Endodermal cell (in vitro differentiated cells): ENCODE data around the gene AHDC1. TPM values are rescaled to one million over a fixed set of nuclear protein-coding genes. Genes with fewer than 3 reads are reported as not detected.

Experiments used
- DNase-seq: peaks from one replicate; pipeline ENCODE4 v3.0.0-alpha.2; 2017
- H3K27ac ChIP-seq: 2 replicates; pipeline ENCODE4 v1.5.1; 2013; ENCODE audit warnings: mild to moderate bottlenecking, low read depth, low read length, moderate library complexity
- H3K27me3 ChIP-seq: 2 replicates; pipeline ENCODE4 v1.6.1; 2013; ENCODE audit warnings: mild to moderate bottlenecking, low read length, moderate library complexity; ENCODE audit not compliant: insufficient read depth, control insufficient read depth, poor library complexity, severe bottlenecking
- H3K36me3 ChIP-seq: 2 replicates; pipeline ENCODE4 v1.7.0; 2013; ENCODE audit warnings: mild to moderate bottlenecking, low read length, moderate library complexity; ENCODE audit not compliant: control insufficient read depth, insufficient read depth
- H3K4me1 ChIP-seq: one replicate; pipeline ENCODE4 v1.7.0; 2013; ENCODE audit warnings: low read length; ENCODE audit not compliant: control insufficient read depth, insufficient read depth
- H3K4me3 ChIP-seq: 2 replicates; pipeline ENCODE4 v1.5.1; 2013; ENCODE audit warnings: mild to moderate bottlenecking, low read length, moderate library complexity
- H3K9ac ChIP-seq: 2 replicates; pipeline ENCODE4 v1.6.1; 2013; ENCODE audit warnings: mild to moderate bottlenecking, low read length, moderate library complexity; ENCODE audit not compliant: poor library complexity, severe bottlenecking; ENCODE audit errors: extremely low read depth
- H3K9me3 ChIP-seq: 2 replicates; pipeline ENCODE4 v1.6.1; 2013; ENCODE audit warnings: mild to moderate bottlenecking, low read length, moderate library complexity; ENCODE audit not compliant: control insufficient read depth
- H3K27ac Mint-ChIP-seq: 2 replicates; pipeline ENCODE4 v1.8.0; 2020; ENCODE audit warnings: mixed read lengths
- H3K27me3 Mint-ChIP-seq: 2 replicates; pipeline ENCODE4 v1.8.0; 2021; ENCODE audit warnings: mild to moderate bottlenecking, mixed read lengths; ENCODE audit not compliant: insufficient read depth
- H3K36me3 Mint-ChIP-seq: 2 replicates; pipeline ENCODE4 v1.8.0; 2020; ENCODE audit warnings: low read depth, mixed read lengths
- H3K4me1 Mint-ChIP-seq: 2 replicates; pipeline ENCODE4 v1.8.0; 2020; ENCODE audit warnings: mixed read lengths
- H3K4me3 Mint-ChIP-seq: 2 replicates; pipeline ENCODE4 v1.8.0; 2020; ENCODE audit warnings: mild to moderate bottlenecking, moderate library complexity, mixed read lengths
- H3K9me3 Mint-ChIP-seq: 2 replicates; pipeline ENCODE4 v1.8.0; 2020; ENCODE audit warnings: mild to moderate bottlenecking, mixed read lengths
- CTCF ChIP-seq: fragments of 200-600 bp; sonication (generic); conservative IDR thresholded peaks from 2 replicates; pipeline ENCODE4 v1.5.0; 2021; ENCODE audit warnings: antibody characterized with exemption, mild to moderate bottlenecking
- WGBS, 2 experiments: methylation state at CpG; one replicate each; pipeline versions ENCODE4 v1.1.5 to v1.1.7; 2013; ENCODE audit warnings: missing lambda C conversion rate in 2 of 2, mixed read lengths in 1 of 2; ENCODE audit not compliant: insufficient coverage in 1 of 2, insufficient read length in 1 of 2; 5-methylcytosine and 5-hydroxymethylcytosine counted together
- total RNA-seq, 2 donors: library from RNA; stranded (reverse); fragmentation: NEBNext Ultra II Directional in 1 of 2; extraction: Animal tissue kit (Norgen Biotek cat#: 25700) in 1 of 2; gene quantifications; 2 replicates in 1 of 2; 3 replicates in 1 of 2; pipeline ENCODE4 v1.2.1, GENCODE V29; 2021

AHDC1 gene
- total RNA-seq, 2 donors from 2014 or later: 39.3 to 41.2 TPM

DNA sequence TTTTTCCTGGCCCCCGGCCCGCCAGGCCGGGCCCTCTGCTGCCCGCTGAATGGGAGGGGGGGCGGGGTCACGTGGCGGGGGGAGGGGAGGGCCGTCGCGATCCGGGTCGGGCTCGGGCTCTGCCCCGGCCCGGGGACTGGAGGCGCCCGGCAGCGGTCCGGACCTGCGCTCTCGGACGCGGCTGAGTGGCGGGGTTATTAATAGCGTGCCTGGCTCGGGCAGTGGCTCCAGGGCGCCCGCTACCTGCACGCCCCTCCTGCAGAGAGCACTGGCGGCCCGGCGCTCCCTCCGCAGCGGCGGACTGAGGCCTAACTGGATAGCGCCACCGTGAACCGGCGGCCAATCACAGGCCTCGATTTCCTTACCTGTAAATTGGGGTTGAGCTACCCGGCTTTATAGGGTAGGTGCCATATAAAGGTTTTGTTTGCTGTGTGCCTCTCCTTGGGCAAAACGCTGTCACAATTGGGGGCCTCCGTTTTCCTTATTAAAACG lies 28.1 kb downstream of the AHDC1 start:
- Histone ChIP-seq H3K9me3 (no peaks in the 10 kb centered on the region), H3K27ac (peak overlapping the region; percentile 8), H3K36me3 (no peaks in the 10 kb centered on the region), H3K9ac (no peak overlapping the region), H3K4me3 (peak overlapping the region; percentile 69), H3K27me3 (no peaks in the 10 kb centered on the region), H3K4me1 (peaks cover 32% of the 10 kb centered on the region)
- no peaks in the 10 kb centered on the region for H3K9me3 Mint-ChIP-seq
- DNase-seq: peak; percentile 92
- 2 to 4% methylated on average over 16 to 44 of the region's 44 CpGs for WGBS, 2 experiments
- H3K27ac Mint-ChIP-seq: no peak overlapping the region
- peaks cover 44% of the 10 kb centered on the region for H3K4me1 Mint-ChIP-seq
- no peaks in the 10 kb centered on the region for H3K36me3 Mint-ChIP-seq
- H3K27me3 Mint-ChIP-seq: no peaks in the 10 kb centered on the region
- peak; percentile 23 for TF ChIP-seq CTCF
- peak overlapping the region; percentile 38 for H3K4me3 Mint-ChIP-seq

- H3K36me3 Mint-ChIP-seq: no peaks in the 10 kb centered on the region
Observed at GRCh38 chr1:27574871-27575831, 28.8 kb downstream of the AHDC1 start.

More at GRCh38 chr1:27574871-27575831, 28.8 kb downstream of the AHDC1 start:
- Histone ChIP-seq H3K27ac (peak overlapping the region; percentile 71), H3K36me3 (no peaks in the 10 kb centered on the region), H3K4me1 (peaks cover 39% of the 10 kb centered on the region), H3K4me3 (peak overlapping the region; percentile 63), H3K9me3 (no peaks in the 10 kb centered on the region), H3K27me3 (no peaks in the 10 kb centered on the region), H3K9ac (peak overlapping the region; percentile 60)
- Mint-ChIP-seq H3K4me1 (peaks cover 51% of the 10 kb centered on the region), H3K9me3 (no peaks in the 10 kb centered on the region), H3K27me3 (no peaks in the 10 kb centered on the region), H3K4me3 (peak overlapping the region; percentile 47), H3K27ac (peak overlapping the region; percentile 91)
- DNase-seq: peak; percentile 96
- 3 to 8% methylated on average over 11 to 83 of the region's 83 CpGs for WGBS, 2 experiments
- peak; percentile 83 for TF ChIP-seq CTCF
